Memory B cell (primary cell): Measurements from ENCODE around the gene ETFB.

Experiments
- ATAC-seq: fragments of 150-1000 bp; cut with Tn5 transposase; 2 replicates; pipeline ENCODE4 v1.10.0; 2021; ENCODE audit warnings: low read depth, mild to moderate bottlenecking, moderate library complexity
- DNase-seq, 2 donors: peaks; one replicate each; pipeline ENCODE4 v3.0.0; 2022; ENCODE audit warnings: low spot score in 2 of 2
- H3K27ac Mint-ChIP-seq: one replicate; pipeline ENCODE4 v1.8.0; 2022; ENCODE audit warnings: mild to moderate bottlenecking, moderate library complexity, mixed read lengths
- H3K27me3 Mint-ChIP-seq: one replicate; pipeline ENCODE4 v1.8.0; 2022; ENCODE audit warnings: mixed read lengths
- H3K36me3 Mint-ChIP-seq: one replicate; pipeline ENCODE4 v1.8.0; 2022; ENCODE audit warnings: mild to moderate bottlenecking, mixed read lengths
- H3K4me1 Mint-ChIP-seq: one replicate; pipeline ENCODE4 v1.8.0; 2022; ENCODE audit warnings: mixed read lengths
- H3K4me3 Mint-ChIP-seq: one replicate; pipeline ENCODE4 v1.8.0; 2022; ENCODE audit warnings: mild to moderate bottlenecking, moderate library complexity, mixed read lengths
- H3K9me3 Mint-ChIP-seq: one replicate; pipeline ENCODE4 v1.8.0; 2022; ENCODE audit warnings: mixed read lengths

ETFB gene

DNA sequence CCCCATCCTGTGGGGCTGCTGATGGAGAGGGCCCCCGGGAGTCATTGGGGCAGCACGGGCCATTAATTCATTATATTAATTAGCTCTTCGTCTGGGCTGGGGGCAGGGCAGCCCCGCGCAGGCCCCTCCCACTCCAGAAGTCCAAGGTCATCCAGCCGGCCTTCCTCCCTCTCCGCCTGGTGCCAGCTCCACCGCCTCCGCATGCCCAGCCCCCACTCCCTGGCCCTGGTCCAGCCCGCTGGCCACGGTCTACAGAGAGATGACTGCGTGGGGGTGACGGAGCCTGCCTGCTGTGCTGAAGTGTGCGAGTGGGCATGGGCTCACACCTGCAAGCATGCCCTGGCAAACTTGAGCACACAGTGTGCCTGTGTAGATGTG, 45.9 kb downstream of the ETFB start:
- Mint-ChIP-seq H3K27me3 (peaks cover 35% of the 10 kb centered on the region), H3K36me3 (no peaks in the 10 kb centered on the region), H3K27ac (no peak overlapping the region), H3K4me3 (no peak overlapping the region), H3K9me3 (peaks cover 5% of the 10 kb centered on the region), H3K4me1 (no peaks in the 10 kb centered on the region)
- ATAC-seq = no peak
- no peak for DNase-seq

DNA sequence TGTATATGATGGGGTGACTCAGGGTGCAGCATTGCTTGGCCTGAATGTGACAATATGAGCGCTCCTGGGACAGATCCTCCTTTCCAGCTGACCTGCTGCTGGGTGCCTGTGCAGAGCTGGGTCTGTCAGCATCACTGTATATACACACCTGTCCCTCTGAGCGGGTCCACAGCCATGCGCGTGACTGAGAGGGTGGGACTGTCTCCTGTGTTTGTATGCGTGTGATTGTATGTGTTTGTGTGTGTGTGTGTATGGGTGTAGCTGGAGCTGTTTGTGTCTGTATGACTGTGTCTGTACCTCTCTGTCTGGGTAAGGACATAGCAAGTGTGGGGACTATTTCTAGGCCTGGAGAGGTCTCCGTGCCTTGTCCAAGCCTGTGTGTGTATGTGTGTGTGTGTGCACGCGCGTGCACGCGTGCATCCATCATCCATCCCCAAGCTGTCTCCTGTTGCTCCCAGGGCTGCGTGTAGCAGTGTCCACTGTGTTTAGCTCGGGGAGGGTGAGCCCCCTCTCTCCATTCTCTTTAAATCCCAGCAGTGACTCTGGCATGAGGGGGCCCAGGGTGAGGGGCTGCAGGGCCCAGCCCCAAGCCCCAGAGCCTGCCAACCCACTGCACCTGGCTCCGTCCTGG, 46.4 kb downstream of the ETFB start:
- Mint-ChIP-seq H3K27ac (no peak overlapping the region), H3K27me3 (peaks cover 37% of the 10 kb centered on the region), H3K9me3 (peaks cover 7% of the 10 kb centered on the region)

DNA sequence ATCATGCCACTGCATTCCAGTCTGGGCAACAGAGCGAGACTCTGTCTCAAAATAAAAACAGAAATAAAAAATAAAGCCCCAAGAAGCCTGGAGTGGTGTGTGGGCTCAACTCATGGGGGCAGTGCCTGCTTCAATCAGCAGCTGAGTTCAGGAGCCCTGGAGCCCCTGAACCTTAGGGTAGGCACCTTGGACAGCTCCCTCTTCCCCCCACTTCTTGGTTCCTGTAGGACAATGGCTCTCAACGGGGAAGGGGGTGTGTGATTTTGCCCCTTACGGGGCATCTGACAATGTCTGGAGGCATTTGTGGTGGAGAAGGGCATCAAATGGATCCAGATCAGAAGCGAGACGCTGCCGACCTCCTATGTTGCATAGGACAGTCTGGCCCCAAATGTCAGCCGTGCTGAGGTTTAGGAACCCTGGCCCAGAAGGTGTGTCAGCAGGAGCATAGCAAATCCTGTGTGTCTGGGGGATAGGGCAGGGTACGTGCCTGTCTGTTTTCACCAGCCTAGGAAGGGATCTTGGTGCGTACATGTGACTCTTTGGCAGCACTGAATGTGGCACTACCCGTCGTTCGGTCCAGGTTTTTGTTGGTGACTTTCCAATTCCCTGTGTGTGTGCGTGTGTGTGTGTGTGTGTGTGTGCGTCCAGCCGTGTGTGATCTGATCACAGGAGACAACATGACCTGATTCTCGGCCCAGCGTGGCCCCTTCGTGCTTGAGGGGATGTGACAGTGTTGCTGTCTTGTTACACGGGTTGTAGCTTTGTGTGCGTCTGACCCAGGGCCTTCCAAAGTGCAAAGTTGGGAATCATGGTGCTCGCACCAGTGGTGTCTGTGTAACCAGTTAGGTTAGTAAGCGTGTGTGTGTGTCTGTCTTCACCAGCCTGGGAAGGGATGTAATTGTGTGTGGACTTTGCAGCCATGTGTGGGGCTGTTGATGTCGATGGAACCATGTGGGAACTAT, 47.2 kb downstream of the ETFB start:
- peaks cover 10% of the 10 kb centered on the region for H3K9me3 Mint-ChIP-seq
- H3K36me3 Mint-ChIP-seq = no peaks in the 10 kb centered on the region
- no peak for ATAC-seq
- H3K27ac Mint-ChIP-seq = no peak overlapping the region
- H3K27me3 Mint-ChIP-seq = peaks cover 37% of the 10 kb centered on the region
- peaks cover 1% of the 10 kb centered on the region for H3K4me1 Mint-ChIP-seq
- H3K4me3 Mint-ChIP-seq = no peak overlapping the region
- no peak for DNase-seq

More for the DNA sequence above, 46.4 kb downstream of the ETFB start:
- no peaks in the 10 kb centered on the region for H3K36me3 Mint-ChIP-seq
- no peak for ATAC-seq
- DNase-seq = no peak
- no peaks in the 10 kb centered on the region for H3K4me1 Mint-ChIP-seq
- no peak overlapping the region for H3K4me3 Mint-ChIP-seq

DNA sequence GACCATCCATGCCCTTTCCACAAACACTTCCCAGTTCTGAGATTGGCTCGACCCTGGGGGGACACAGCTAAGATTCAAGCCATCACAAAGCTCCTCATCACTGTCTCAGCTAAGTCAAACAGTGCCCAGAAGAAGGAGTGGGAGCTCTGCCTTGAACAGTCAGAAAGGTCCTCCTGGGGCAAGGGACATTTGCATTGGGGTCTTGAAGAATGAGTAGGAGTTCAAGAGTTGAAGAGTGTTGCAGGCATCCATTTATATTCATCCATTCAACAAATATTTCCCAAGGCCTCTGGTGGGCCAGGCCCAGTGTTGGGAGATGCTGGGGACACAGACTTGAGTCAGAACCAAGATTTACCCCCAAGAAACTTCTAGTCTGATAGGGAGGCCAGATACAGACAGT, 48.2 kb downstream of the ETFB start:
- ATAC-seq (no peak), DNase-seq (no peak)
- H3K27me3 Mint-ChIP-seq = peaks cover 36% of the 10 kb centered on the region
- H3K4me3 Mint-ChIP-seq = no peak overlapping the region
- peaks cover 11% of the 10 kb centered on the region for H3K9me3 Mint-ChIP-seq
- H3K36me3 Mint-ChIP-seq = no peaks in the 10 kb centered on the region
- H3K4me1 Mint-ChIP-seq = peaks cover 7% of the 10 kb centered on the region
- H3K27ac Mint-ChIP-seq = no peak overlapping the region

DNA sequence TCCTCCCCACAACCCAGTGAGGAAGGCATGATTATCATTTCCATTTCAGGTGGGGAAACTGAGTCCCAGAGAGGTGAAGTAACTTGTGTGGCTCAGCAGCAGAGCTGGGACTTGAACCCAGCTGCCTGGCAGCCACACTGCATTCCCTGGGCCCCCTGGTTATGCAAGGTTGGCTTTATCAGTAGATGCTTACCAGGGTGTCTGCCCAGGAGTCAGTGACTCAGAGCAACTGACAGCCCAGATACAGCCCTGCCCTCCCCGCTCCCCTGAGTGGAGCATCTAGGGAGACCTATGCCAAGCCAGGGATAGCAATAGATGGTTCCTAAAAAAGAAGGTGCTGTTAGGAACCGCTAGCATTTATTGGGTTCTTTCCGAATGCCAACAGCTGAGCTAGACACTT, 48.8 kb downstream of the ETFB start:
- H3K27ac Mint-ChIP-seq = no peak overlapping the region
- DNase-seq (no peak), ATAC-seq (no peak)
- H3K27me3 Mint-ChIP-seq = peaks cover 31% of the 10 kb centered on the region
- H3K4me1 Mint-ChIP-seq = peaks cover 7% of the 10 kb centered on the region
- H3K36me3 Mint-ChIP-seq = no peaks in the 10 kb centered on the region
- no peak overlapping the region for H3K4me3 Mint-ChIP-seq
- peaks cover 11% of the 10 kb centered on the region for H3K9me3 Mint-ChIP-seq

DNA sequence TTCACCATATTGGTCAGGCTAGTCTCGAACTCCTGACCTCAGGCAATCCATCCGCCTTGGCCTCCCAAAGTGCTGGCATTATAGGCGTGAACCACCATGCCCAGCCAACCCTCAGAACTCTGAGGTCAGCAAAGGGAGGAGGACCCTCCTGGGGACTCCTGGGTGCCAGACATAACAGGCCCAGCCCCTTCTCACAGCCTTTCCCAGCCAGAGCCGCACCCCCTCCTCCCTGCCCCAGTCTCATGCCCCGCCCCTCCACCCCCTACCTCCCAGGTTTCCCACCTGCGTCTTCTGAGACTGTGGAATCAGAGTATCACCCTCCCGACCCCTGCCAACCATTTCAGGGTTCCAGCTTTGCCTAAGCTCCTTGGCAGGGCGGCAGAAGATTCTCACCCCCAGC, 49.5 kb downstream of the ETFB start:
- H3K27ac Mint-ChIP-seq = no peak overlapping the region
- ATAC-seq (no peak), DNase-seq (no peak)
- H3K36me3 Mint-ChIP-seq = no peaks in the 10 kb centered on the region
- H3K27me3 Mint-ChIP-seq = peaks cover 34% of the 10 kb centered on the region
- H3K4me3 Mint-ChIP-seq = no peak overlapping the region
- peaks cover 7% of the 10 kb centered on the region for H3K4me1 Mint-ChIP-seq
- H3K9me3 Mint-ChIP-seq = peaks cover 11% of the 10 kb centered on the region

DNA sequence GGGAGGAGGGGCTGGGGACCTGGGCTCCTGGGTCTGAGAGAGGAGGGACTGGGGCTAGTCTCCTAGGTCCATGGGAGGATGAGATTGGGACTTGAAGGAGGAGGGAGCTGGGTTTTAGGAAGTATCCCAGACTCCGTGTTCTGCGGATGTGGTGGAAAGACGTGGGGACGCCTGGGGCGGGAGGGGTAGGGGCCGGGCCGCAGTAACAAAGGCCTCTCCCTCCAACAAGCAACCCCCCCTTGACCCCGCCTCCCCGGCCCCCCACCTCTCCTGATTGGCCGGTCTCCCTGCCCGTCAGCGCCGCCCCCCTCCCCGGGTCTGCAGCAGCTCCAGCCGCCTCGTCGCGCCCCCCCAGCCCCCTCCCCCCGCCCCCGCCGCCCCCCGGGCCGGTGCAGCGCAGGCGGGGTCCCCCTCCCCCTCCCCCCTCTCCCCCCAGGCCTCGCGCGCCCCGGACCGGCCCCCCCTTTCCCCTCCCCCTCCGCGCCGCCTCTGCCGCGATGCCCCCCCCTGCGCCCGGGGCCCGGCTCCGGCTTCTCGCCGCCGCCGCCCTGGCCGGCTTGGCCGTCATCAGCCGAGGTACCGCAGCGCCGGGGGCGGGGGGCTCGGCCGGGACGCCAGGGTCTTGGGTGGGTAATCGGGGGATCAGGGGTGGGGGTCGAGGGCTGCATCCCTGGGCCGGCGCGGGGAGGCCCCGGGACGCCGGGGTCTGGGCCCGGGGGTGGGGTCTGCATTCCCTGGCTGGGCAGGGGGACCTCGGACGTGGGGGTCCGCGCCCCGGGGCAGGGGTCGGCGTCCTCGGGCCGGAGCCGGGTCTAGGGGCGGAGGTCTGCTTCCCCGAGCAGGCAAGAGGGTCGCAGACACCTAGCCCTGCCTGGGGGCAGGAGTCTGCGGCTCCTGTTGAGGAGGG, 54.6 kb downstream of the ETFB start, which contains the start of gene IGLON5:
Gene IGLON5 (plus strand): TSS at position 294 of the 907 bp plus-strand sequence. CDS start 204 bp downstream, at position 498.
- ATAC-seq (no peak), DNase-seq (no peak)
- H3K36me3 Mint-ChIP-seq = peaks cover 2% of the 10 kb centered on the region
- peaks cover 34% of the 10 kb centered on the region for H3K27me3 Mint-ChIP-seq
- no peak within 1 kb of the TSS for H3K27ac Mint-ChIP-seq
- no peak within 1 kb of the TSS for H3K4me3 Mint-ChIP-seq
- peaks cover 7% of the 10 kb centered on the region for H3K4me1 Mint-ChIP-seq
- H3K9me3 Mint-ChIP-seq = peaks cover 20% of the 10 kb centered on the region

DNA sequence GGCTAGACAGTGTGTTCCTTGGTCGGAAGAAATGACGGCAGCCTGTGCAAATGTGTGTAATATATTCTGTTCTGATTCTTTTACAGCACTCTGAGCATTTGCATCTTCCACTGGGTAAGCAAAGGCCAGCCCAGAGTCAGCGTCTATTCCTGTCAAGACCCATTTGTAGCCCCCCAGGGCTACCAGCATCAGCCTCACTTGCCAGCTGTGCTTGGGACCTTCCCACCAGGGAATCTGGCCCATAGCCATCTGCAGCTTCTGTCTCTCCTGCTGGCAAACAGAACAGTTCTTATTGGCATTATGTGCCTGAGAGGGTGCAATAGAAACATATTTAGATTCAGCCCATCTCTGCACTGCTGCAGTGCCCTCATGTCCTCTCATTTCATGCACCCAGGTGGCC, 60.7 kb downstream of the ETFB start:
- ATAC-seq (no peak), DNase-seq (no peak)
- H3K4me1 Mint-ChIP-seq = no peaks in the 10 kb centered on the region
- no peak overlapping the region for H3K4me3 Mint-ChIP-seq
- peaks cover 4% of the 10 kb centered on the region for H3K36me3 Mint-ChIP-seq
- peaks cover 25% of the 10 kb centered on the region for H3K9me3 Mint-ChIP-seq
- H3K27ac Mint-ChIP-seq = no peak overlapping the region
- H3K27me3 Mint-ChIP-seq = peaks cover 20% of the 10 kb centered on the region

DNA sequence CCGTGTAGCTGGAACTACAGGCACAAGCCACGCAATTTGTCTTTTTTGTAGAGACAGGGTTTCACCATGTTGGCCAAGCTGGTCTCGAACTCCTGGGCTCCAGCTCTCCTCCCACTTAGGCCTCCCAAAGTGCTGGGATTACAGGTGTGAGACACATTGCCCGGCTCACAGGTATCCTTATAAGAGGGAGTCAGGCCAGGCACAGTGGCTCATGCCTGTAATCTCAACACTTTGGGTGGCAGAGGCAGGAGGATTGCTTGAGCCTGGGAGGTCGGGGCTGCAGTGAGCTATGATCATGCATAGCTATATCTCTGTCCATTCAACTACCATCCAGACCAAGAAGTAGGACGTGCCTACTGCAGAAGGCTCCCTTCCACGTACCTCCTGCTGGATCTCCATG, 64.9 kb downstream of the ETFB start:
- ATAC-seq (no peak), DNase-seq (no peak)
- Mint-ChIP-seq H3K4me3 (no peak overlapping the region), H3K9me3 (peaks cover 12% of the 10 kb centered on the region), H3K4me1 (no peaks in the 10 kb centered on the region), H3K27me3 (peaks cover 9% of the 10 kb centered on the region), H3K27ac (no peak overlapping the region), H3K36me3 (peaks cover 2% of the 10 kb centered on the region)

DNA sequence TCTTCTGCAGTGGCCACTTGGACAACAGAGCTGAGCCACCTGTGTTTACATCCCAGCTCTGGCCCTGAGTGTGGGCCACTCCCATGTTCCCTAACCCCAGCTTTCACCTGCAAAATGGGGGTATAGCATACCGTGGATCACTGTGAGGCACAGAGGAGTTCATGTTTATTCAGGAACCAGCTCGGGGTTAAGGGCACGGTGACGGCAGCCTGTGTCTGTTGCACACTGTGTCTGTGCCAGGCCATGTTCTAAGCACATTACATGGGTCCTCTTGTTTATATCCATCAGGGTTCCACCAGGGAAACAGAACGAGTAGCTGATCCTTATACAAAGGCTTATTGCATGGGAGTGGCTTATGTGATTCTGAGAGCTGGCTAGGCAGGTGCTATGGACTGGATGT, 68.8 kb downstream of the ETFB start:
- Mint-ChIP-seq H3K4me3 (no peak overlapping the region), H3K27me3 (peaks cover 12% of the 10 kb centered on the region), H3K36me3 (no peaks in the 10 kb centered on the region), H3K4me1 (no peaks in the 10 kb centered on the region), H3K27ac (no peak overlapping the region), H3K9me3 (peaks cover 2% of the 10 kb centered on the region)
- ATAC-seq = no peak
- DNase-seq = no peak

DNA sequence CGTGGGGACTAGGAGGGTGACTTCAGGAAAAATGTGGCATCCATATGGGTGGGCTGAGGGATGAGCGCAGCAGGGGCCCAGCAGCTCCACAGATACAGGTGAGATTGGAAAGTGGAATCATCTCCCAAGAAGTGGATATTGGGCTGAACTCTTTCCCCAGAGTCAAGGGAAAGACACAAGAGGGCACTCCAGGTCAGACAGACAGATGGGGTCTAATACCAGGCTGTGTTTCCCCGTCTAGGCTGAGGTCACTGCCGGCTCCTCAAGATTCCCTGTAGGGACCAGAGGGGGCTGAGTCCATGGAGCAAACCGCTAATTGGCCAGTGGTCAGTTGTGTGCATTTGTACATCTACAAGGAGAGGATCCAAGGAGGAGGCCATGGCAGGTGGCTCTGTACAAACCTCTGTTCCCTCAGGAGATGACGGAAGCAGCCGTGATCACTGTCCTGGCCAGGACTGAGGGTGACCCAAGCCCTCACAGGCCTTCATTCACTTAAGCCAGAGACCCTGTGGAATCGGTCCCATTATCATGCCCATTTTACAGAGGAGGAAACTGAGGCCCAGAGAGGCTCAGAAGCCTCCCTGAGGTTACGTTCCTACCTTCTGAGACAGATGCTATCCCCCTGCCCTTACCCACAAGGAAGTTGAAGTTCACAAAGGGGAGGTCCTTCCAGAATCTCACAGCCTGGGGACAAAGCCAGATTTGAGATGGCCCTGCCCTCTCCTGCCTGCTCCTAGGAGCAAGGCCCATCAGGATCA, 69.7 kb downstream of the ETFB start:
- ATAC-seq = no peak
- H3K27me3 Mint-ChIP-seq = peaks cover 15% of the 10 kb centered on the region
- H3K36me3 Mint-ChIP-seq = no peaks in the 10 kb centered on the region
- H3K4me3 Mint-ChIP-seq = no peak overlapping the region
- H3K4me1 Mint-ChIP-seq = no peaks in the 10 kb centered on the region
- no peak overlapping the region for H3K27ac Mint-ChIP-seq
- DNase-seq = no peak
- H3K9me3 Mint-ChIP-seq = no peaks in the 10 kb centered on the region

DNA sequence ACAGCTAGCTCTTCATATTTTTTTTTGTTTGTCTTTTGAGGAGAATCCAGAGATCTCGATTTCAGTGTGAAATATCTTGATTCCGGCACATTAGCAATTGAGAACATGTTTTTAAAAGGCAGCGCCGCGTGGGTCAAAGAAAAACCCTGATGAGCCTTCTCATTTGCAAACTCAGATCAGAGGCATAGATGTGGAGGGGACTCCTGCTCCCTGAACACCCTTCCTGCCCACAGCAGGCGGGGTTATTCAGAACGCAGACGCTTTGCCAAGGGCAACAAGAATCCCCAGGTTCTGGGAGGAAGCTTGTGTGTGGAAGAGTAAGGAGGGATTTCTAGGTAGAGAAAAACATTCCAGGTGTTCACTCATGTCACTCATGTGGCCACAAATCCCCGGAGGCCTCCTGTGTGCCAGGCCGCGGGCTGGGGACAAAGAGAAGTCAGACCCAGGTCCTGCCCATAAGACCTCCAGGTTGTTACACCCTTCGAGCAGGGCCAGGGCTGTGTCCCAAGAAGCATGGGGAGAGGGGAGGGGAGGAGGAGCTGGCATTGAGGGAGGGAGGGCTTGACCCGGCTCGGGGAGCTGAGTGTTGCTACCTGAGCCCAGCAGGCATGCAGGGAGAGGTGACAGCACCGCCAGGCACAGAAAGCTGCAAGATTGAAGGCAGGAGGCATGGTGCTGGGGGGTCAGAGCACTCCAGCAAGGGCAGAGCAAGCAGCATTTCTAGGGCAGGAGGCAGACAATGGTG, 70.6 kb downstream of the ETFB start:
- Mint-ChIP-seq H3K27me3 (peaks cover 15% of the 10 kb centered on the region), H3K27ac (no peak overlapping the region), H3K4me3 (no peak overlapping the region), H3K36me3 (no peaks in the 10 kb centered on the region), H3K4me1 (no peaks in the 10 kb centered on the region), H3K9me3 (no peaks in the 10 kb centered on the region)
- ATAC-seq = no peak
- no peak for DNase-seq
